K562 (cell line): ENCODE data around the gene POLE2. TPM values are rescaled to one million over a fixed set of nuclear protein-coding genes. Genes with fewer than 3 reads are reported as not detected.

Experiments
- ARID2 ChIP-seq: fragments of 450-650 bp; IDR thresholded peaks from 2 replicates; pipeline ENCODE4 v1.6.1; 2017; ENCODE audit warnings: antibody characterized with exemption, mild to moderate bottlenecking
- ATF1 ChIP-seq, 2 experiments: fragments of 450-650 bp in 1 of 2; IDR thresholded peaks; 2 replicates each; pipeline ENCODE4 v1.6.1; 2016; ENCODE audit warnings: missing compliant biosample characterization in 1 of 2, missing genetic modification characterization in 1 of 2
- CAMTA2 ChIP-seq: fragments of 250-450 bp; sonication (Bioruptor Pico); conservative IDR thresholded peaks from 2 replicates; pipeline ENCODE4 v1.5.1; 2022
- CCNT2 ChIP-seq: IDR thresholded peaks from 2 replicates; pipeline ENCODE4 v1.6.1; 2011; ENCODE audit warnings: borderline replicate concordance, low read depth, mild to moderate bottlenecking, moderate library complexity, mixed read lengths, low read length; ENCODE audit not compliant: insufficient read length; ENCODE audit errors: extremely low read depth
- FOXJ3 ChIP-seq: sonication (generic); formaldehyde crosslinking; IDR thresholded peaks from 2 replicates; pipeline ENCODE4 v1.4.0; 2020; ENCODE audit warnings: mild to moderate bottlenecking, missing genetic modification reagents
- GATAD2B ChIP-seq: fragments of 450-650 bp; IDR thresholded peaks from 2 replicates; pipeline ENCODE4 v1.6.1; 2017; ENCODE audit warnings: mild to moderate bottlenecking, borderline replicate concordance
- KLF6 ChIP-seq: fragments of 250-450 bp; sonication (Bioruptor Pico); IDR thresholded peaks from 2 replicates; pipeline ENCODE4 v1.4.0; 2020; ENCODE audit warnings: mild to moderate bottlenecking, moderate library complexity, borderline replicate concordance
- NCOA1 ChIP-seq: fragments of 450-650 bp; IDR thresholded peaks from 2 replicates; pipeline ENCODE4 v1.6.1; 2016; ENCODE audit warnings: low read depth
- NCOA6 ChIP-seq: fragments of 450-650 bp; IDR thresholded peaks from 2 replicates; pipeline ENCODE4 v1.6.1; 2017; ENCODE audit warnings: mild to moderate bottlenecking
- NFIX ChIP-seq: fragments of 250-450 bp; sonication (Bioruptor Pico); IDR thresholded peaks from 2 replicates; pipeline ENCODE4 v1.4.0; 2020; ENCODE audit warnings: low read depth, mild to moderate bottlenecking, moderate library complexity
- NONO ChIP-seq, 2 experiments: fragments of 200-400 bp in 1 of 2; fragments of 450-650 bp in 1 of 2; formaldehyde crosslinking in 1 of 2; IDR thresholded peaks; 2 replicates each; pipeline ENCODE4 v1.6.1; 2017; ENCODE audit warnings: low read depth in 2 of 2, mild to moderate bottlenecking in 2 of 2, moderate library complexity in 2 of 2, low read length in 1 of 2
- OTX1 ChIP-seq: fragments of 450-650 bp; formaldehyde crosslinking; IDR thresholded peaks from 2 replicates; pipeline ENCODE4 v1.4.0; 2022; ENCODE audit warnings: mild to moderate bottlenecking
- POLR2H ChIP-seq: IDR thresholded peaks from 2 replicates; pipeline ENCODE4 v1.6.1; 2016; ENCODE audit warnings: missing genetic modification characterization, low read depth, mild to moderate bottlenecking, control low read depth, missing compliant biosample characterization, moderate library complexity
- SRSF9 ChIP-seq: fragments of 200-400 bp; formaldehyde crosslinking; IDR thresholded peaks from 2 replicates; pipeline ENCODE4 v1.6.1; 2017; ENCODE audit warnings: low read depth, low read length, borderline replicate concordance
- TAF9B ChIP-seq: fragments of 450-650 bp; IDR thresholded peaks from 2 replicates; pipeline ENCODE4 v1.6.1; 2018; ENCODE audit warnings: mild to moderate bottlenecking; ENCODE audit not compliant: partially characterized antibody
- TRIM24 ChIP-seq, 2 experiments: fragments of 450-650 bp; IDR thresholded peaks; 2 replicates each; pipeline ENCODE4 v1.6.1; 2016
- U2AF2 ChIP-seq: fragments of 200-400 bp; formaldehyde crosslinking; optimal IDR thresholded peaks from 2 replicates; pipeline ENCODE3; 2017; ENCODE audit warnings: low read depth, mild to moderate bottlenecking, low read length
- YBX1 ChIP-seq: fragments of 450-650 bp; IDR thresholded peaks from 2 replicates; pipeline ENCODE4 v1.7.1; 2016; ENCODE audit warnings: mild to moderate bottlenecking
- ZFX ChIP-seq: sonication (generic); formaldehyde crosslinking; IDR thresholded peaks from 2 replicates; pipeline ENCODE4 v1.8.0; 2022; ENCODE audit warnings: mild to moderate bottlenecking, missing genetic modification reagents, moderate library complexity
- ZNF354B ChIP-seq: fragments of 250-450 bp; sonication (Bioruptor Pico); IDR thresholded peaks from 2 replicates; pipeline ENCODE4 v1.4.0; 2020
- ZNF561 ChIP-seq: fragments of 450-650 bp; formaldehyde crosslinking; conservative IDR thresholded peaks from 2 replicates; pipeline ENCODE4 v1.4.0; 2020; ENCODE audit warnings: mild to moderate bottlenecking, moderate library complexity
- polyA plus RNA-seq, 8 experiments: library from polyadenylated mRNA; depleted of rRNA in 4 of 8; stranded (reverse) in 5 of 8; unstranded in 3 of 8; fragments of >200 nt; fragmentation: Nextera tagmentation in 2 of 8; fragmentation: Illumina TruSeq in 1 of 8; extraction: Ambion mirVana in 2 of 8; extraction: Trizol in 1 of 8; gene quantifications; 2 replicates each; pipeline versions ENCODE4 v1.2.1 to v1.2.3, GENCODE V29; 2011 to 2014; ENCODE audit warnings: inconsistent platforms in 1 of 8, missing spikeins in 1 of 8
- total RNA-seq, 7 experiments: library from RNA; depleted of rRNA in 6 of 7; stranded (reverse); fragments of >200 nt in 6 of 7; fragmentation: Illumina TruSeq in 2 of 7; extraction: Trizol in 2 of 7; gene quantifications; 2 replicates each; pipeline versions ENCODE4 v1.2.1 to v1.2.3, GENCODE V29; 2011 to 2021; ENCODE audit warnings: low replicate concordance in 1 of 7
- TF ChIP-seq, protein P1 (sequence below): fragments of 250-450 bp; sonication (Bioruptor Pico); IDR thresholded peaks from 2 replicates; pipeline ENCODE4 v1.4.0; 2020; ENCODE audit warnings: mild to moderate bottlenecking
- TF ChIP-seq, protein P2 (sequence below): fragments of 250-450 bp; sonication (Bioruptor Pico); IDR thresholded peaks from 2 replicates; pipeline ENCODE4 v1.8.0; 2022; ENCODE audit warnings: inconsistent platforms
- TF ChIP-seq, protein P3 (sequence below), 3 experiments: fragments of 200-800 bp in 1 of 3; sonication (Bioruptor generic) in 1 of 3; sonication (generic) in 1 of 3; formaldehyde crosslinking in 1 of 3; IDR thresholded peaks; 2 replicates each; pipeline versions ENCODE4 v1.6.1 to v1.8.0; 2016 to 2022; ENCODE audit warnings: mild to moderate bottlenecking in 2 of 3, missing compliant biosample characterization in 2 of 3, missing genetic modification characterization in 2 of 3, missing genetic modification reagents in 1 of 3
- TF ChIP-seq, protein P4 (sequence below): fragments of 250-450 bp; sonication (Bioruptor Pico); IDR thresholded peaks from 2 replicates; pipeline ENCODE4 v1.6.1; 2021; ENCODE audit warnings: mild to moderate bottlenecking

Gene POLE2
- total and polyA plus RNA-seq, 9 of the 15 experiments (the other 6 are each of a cell fraction or from before 2014, with no cell fraction given) = 30.7 to 78.4 (median 55.4) TPM

DNA sequence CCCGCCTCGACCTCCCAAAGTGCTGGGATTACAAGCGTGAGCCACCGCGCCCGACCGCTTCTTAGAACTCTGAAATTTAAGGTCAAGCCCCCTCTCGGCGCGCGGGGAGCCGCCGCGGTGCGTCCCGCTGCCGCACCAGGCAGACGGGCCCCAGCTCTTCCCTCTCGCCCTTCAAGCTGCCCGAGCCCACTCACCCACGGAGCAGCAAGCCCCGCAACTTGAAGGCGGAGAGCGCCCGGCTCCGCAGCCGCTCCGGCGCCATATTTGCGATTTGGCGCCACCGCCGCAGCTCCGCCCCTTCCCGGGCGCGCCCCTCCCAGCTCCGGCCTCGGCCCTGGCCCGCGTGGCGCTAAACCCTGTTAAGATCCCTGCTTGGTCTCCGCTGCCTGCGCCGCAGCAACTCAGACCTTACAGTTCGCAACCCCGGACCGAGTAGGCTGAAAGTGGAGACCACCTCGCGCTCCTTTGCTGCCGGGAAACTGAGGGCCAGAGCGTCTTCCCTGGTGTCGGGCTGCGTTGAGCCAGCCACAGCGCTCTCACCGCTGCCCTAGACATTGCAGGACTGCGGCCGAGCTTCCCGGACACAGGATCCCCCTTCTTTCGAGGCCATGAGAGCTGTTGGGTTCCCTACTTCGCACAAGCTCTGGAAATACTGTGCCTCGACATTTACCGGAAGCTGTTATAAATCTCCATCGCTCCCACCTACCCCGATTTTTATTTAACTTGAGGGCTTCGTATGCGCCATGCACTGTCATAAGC, at the start of gene POLE2 (continued):
- TF ChIP-seq, protein P1, sequence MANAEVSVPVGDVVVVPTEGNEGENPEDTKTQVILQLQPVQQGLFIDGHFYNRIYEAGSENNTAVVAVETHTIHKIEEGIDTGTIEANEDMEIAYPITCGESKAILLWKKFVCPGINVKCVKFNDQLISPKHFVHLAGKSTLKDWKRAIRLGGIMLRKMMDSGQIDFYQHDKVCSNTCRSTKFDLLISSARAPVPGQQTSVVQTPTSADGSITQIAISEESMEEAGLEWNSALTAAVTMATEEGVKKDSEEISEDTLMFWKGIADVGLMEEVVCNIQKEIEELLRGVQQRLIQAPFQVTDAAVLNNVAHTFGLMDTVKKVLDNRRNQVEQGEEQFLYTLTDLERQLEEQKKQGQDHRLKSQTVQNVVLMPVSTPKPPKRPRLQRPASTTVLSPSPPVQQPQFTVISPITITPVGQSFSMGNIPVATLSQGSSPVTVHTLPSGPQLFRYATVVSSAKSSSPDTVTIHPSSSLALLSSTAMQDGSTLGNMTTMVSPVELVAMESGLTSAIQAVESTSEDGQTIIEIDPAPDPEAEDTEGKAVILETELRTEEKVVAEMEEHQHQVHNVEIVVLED (CRISPR knock-in tag) = no peak; the same call in 1 of the 2 replicates
- TF ChIP-seq ZNF354B (CRISPR knock-in tag) = no peak
- TF ChIP-seq CCNT2 = peak; percentile 68
- TF ChIP-seq U2AF2 = no peak
- peak; percentile 71 for TF ChIP-seq TAF9B
- no peak for TF ChIP-seq NONO (IDR thresholded peaks at IDR 0.05; ENCODE audit: low read depth in 2 of 2, low read length in 1 of 2)
- TF ChIP-seq ZFX = peak; percentile 91
- no peak for TF ChIP-seq YBX1
- TF ChIP-seq NFIX (CRISPR knock-in tag) = no peak
- TF ChIP-seq ATF1 (CRISPR knock-in tag; IDR thresholded peaks at IDR 0.05) = no peak
- peak; percentile 34; the same call in 1 of the 2 replicates for TF ChIP-seq ATF1 (tag; IDR thresholded peaks at IDR 0.05)
- no peak for TF ChIP-seq NCOA1
- TF ChIP-seq, protein P2, sequence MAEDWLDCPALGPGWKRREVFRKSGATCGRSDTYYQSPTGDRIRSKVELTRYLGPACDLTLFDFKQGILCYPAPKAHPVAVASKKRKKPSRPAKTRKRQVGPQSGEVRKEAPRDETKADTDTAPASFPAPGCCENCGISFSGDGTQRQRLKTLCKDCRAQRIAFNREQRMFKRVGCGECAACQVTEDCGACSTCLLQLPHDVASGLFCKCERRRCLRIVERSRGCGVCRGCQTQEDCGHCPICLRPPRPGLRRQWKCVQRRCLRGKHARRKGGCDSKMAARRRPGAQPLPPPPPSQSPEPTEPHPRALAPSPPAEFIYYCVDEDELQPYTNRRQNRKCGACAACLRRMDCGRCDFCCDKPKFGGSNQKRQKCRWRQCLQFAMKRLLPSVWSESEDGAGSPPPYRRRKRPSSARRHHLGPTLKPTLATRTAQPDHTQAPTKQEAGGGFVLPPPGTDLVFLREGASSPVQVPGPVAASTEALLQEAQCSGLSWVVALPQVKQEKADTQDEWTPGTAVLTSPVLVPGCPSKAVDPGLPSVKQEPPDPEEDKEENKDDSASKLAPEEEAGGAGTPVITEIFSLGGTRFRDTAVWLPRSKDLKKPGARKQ (CRISPR knock-in tag) = peak; percentile 92
- TF ChIP-seq GATAD2B = no peak
- no peak for TF ChIP-seq ZNF561
- no peak for TF ChIP-seq TRIM24 (IDR thresholded peaks at IDR 0.05)
- TF ChIP-seq POLR2H (tag) = peak; percentile 80
- TF ChIP-seq, protein P3, sequence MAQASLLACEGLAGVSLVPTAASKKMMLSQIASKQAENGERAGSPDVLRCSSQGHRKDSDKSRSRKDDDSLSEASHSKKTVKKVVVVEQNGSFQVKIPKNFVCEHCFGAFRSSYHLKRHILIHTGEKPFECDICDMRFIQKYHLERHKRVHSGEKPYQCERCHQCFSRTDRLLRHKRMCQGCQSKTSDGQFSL (CRISPR knock-in tag; IDR thresholded peaks at IDR 0.05) = peak; percentile 50; the same call in 1 of the 2 replicates
- TF ChIP-seq, protein P3 (tag; IDR thresholded peaks at IDR 0.05) = no peak
- TF ChIP-seq KLF6 (CRISPR knock-in tag) = no peak
- no peak for TF ChIP-seq SRSF9
- TF ChIP-seq FOXJ3 = no peak
- TF ChIP-seq OTX1 (CRISPR knock-in tag) = no peak
- no peak for TF ChIP-seq CAMTA2 (CRISPR knock-in tag)
- TF ChIP-seq ARID2 = no peak
- no peak for TF ChIP-seq NCOA6
- TF ChIP-seq, protein P4, sequence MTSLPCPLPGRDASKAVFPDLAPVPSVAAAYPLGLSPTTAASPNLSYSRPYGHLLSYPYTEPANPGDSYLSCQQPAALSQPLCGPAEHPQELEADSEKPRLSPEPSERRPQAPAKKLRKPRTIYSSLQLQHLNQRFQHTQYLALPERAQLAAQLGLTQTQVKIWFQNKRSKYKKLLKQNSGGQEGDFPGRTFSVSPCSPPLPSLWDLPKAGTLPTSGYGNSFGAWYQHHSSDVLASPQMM (CRISPR knock-in tag) = no peak
